Glutamatergic neuron (in vitro differentiated cells): ENCODE measurements around the gene MSH5. TPM values are rescaled to one million over a fixed set of nuclear protein-coding genes. Genes with fewer than 3 reads are reported as not detected.

Source experiments
- DNase-seq: peaks from one replicate; pipeline ENCODE4 v3.0.0; 2022
- H3K27ac Mint-ChIP-seq: one replicate; pipeline ENCODE4 v1.8.0; 2020; ENCODE audit warnings: mild to moderate bottlenecking, mixed read lengths, inconsistent platforms; ENCODE audit not compliant: unreplicated experiment
- H3K27me3 Mint-ChIP-seq: one replicate; pipeline ENCODE4 v1.8.0; 2020; ENCODE audit warnings: mild to moderate bottlenecking, moderate library complexity, mixed read lengths, inconsistent platforms; ENCODE audit not compliant: unreplicated experiment
- H3K36me3 Mint-ChIP-seq: one replicate; pipeline ENCODE4 v1.8.0; 2020; ENCODE audit warnings: mild to moderate bottlenecking, mixed read lengths, inconsistent platforms; ENCODE audit not compliant: unreplicated experiment
- H3K4me1 Mint-ChIP-seq: one replicate; pipeline ENCODE4 v1.8.0; 2020; ENCODE audit warnings: mild to moderate bottlenecking, low read depth, mixed read lengths, inconsistent platforms; ENCODE audit not compliant: unreplicated experiment
- H3K4me3 Mint-ChIP-seq: one replicate; pipeline ENCODE4 v1.8.0; 2020; ENCODE audit warnings: mild to moderate bottlenecking, mixed read lengths, inconsistent platforms; ENCODE audit not compliant: unreplicated experiment
- H3K9me3 Mint-ChIP-seq: one replicate; pipeline ENCODE4 v1.8.0; 2020; ENCODE audit warnings: mild to moderate bottlenecking, moderate library complexity, mixed read lengths, inconsistent platforms; ENCODE audit not compliant: unreplicated experiment
- CTCF ChIP-seq: fragments of 200-600 bp; sonication (generic); IDR thresholded peaks from one replicate; pipeline ENCODE4 v1.5.0; 2021; ENCODE audit not compliant: partially characterized antibody, unreplicated experiment
- total RNA-seq: library from RNA; stranded (reverse); fragmentation: NEBNext Ultra II Directional; extraction: Animal tissue kit (Norgen Biotek cat#: 25700); gene quantifications from one replicate; pipeline ENCODE4 v1.2.1, GENCODE V29; 2021; ENCODE audit not compliant: unreplicated experiment

MSH5 gene
- total RNA-seq, 1 donor from 2014 or later: 25.7 TPM

GRCh38 chr6:31715022-31715958 is 24.5 kb upstream of the MSH5 start, which contains the start of gene LY6G6D:
Gene LY6G6D (plus strand): TSS chr6:31715348. CDS start chr6:31715356, 8 bp downstream.
- DNase-seq: no peak
- Mint-ChIP-seq H3K27ac (peak within 1 kb of the TSS; percentile 62), H3K27me3 (peaks cover 7% of the 10 kb centered on the region), H3K9me3 (peaks cover 14% of the 10 kb centered on the region), H3K36me3 (no peaks in the 10 kb centered on the region), H3K4me3 (peak within 1 kb of the TSS; percentile 75), H3K4me1 (peaks cover 17% of the 10 kb centered on the region)
- no peak for TF ChIP-seq CTCF

- H3K36me3 Mint-ChIP-seq: no peaks in the 10 kb centered on the region
- peaks cover 12% of the 10 kb centered on the region for H3K4me1 Mint-ChIP-seq
- peaks cover 5% of the 10 kb centered on the region for H3K9me3 Mint-ChIP-seq
- H3K27ac Mint-ChIP-seq: no peak overlapping the region
- no peak for TF ChIP-seq CTCF
- H3K27me3 Mint-ChIP-seq: peaks cover 11% of the 10 kb centered on the region
- H3K4me3 Mint-ChIP-seq: peak overlapping the region; percentile 30
- no peak for DNase-seq
Measured at GRCh38 chr6:31717499-31718222, 22.1 kb upstream of the MSH5 start.

DNA sequence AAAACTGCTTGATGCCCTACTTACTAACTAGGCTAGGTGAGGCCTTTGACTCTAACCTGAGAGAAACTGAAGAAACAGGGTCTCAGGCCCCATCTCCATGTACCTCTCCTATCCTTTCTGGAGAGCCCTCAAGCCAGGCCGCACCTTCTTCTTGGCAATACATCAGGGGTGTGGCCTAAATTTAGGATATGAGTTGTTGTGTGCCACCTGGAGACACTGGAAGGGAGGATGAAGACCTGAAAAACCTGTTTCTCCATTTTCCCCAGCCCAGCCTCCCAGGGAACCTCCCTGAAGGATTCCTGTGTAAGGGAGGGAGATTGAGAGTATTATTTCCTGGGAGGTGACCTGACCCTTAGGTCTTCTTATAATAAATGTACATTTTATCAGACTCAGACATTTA is 21.5 kb upstream of the MSH5 start:
- no peak for DNase-seq

GRCh38 chr6:31719001-31719400 is 20.8 kb upstream of the MSH5 start:
- H3K27ac Mint-ChIP-seq: no peak overlapping the region
- H3K27me3 Mint-ChIP-seq: peaks cover 7% of the 10 kb centered on the region
- H3K36me3 Mint-ChIP-seq: no peaks in the 10 kb centered on the region
- peaks cover 7% of the 10 kb centered on the region for H3K4me1 Mint-ChIP-seq
- H3K9me3 Mint-ChIP-seq: peaks cover 7% of the 10 kb centered on the region
- no peak for DNase-seq
- no peak overlapping the region for H3K4me3 Mint-ChIP-seq
- no peak for TF ChIP-seq CTCF

More for the DNA sequence above, 21.5 kb upstream of the MSH5 start:
- H3K36me3 Mint-ChIP-seq: no peaks in the 10 kb centered on the region
- H3K4me1 Mint-ChIP-seq: peaks cover 9% of the 10 kb centered on the region
- no peak overlapping the region for H3K27ac Mint-ChIP-seq
- TF ChIP-seq CTCF: no peak
- peaks cover 5% of the 10 kb centered on the region for H3K9me3 Mint-ChIP-seq
- H3K4me3 Mint-ChIP-seq: no peak overlapping the region
- H3K27me3 Mint-ChIP-seq: peaks cover 8% of the 10 kb centered on the region
